SU-DHL-6 (cell line): ENCODE results near the gene KIF18B.

Experiments
- EZH2phosphoT487 ChIP-seq: fragments of 200-600 bp; sonication (generic), shearing (Covaris generic); conservative IDR thresholded peaks from 2 replicates; pipeline ENCODE4 v1.6.1; 2018; ENCODE audit warnings: mild to moderate bottlenecking, antibody characterized with exemption, low read length, moderate library complexity, mixed read lengths
- TF ChIP-seq, protein P1 (sequence below): fragments of 200-600 bp; sonication (generic); IDR thresholded peaks from one replicate; pipeline ENCODE4 v1.5.1; 2017; ENCODE audit warnings: antibody characterized with exemption, mild to moderate bottlenecking, low read length, moderate library complexity; ENCODE audit not compliant: insufficient read depth, poor library complexity, severe bottlenecking

DNA sequence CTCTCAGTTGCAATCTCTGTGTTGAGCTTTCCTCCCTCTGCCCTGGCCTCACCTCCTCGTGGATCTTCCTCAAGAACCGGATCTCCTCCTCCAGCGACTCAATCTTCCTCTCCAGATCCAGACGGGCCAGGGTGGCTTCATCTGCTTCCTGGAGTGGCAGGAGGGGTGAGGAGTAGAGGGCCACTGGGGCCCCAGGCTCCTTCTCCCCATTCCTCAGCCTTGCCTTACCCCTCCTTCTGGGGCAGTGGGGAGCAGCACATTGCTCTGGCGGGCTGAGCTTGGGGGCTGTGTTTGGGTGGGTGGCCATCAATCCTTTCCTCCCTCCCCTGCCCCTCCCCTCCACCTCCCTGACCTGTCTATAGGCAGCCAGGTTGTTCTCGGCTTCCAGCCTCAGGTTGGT, 33.9 kb downstream of the KIF18B start:
- TF ChIP-seq, protein P1, sequence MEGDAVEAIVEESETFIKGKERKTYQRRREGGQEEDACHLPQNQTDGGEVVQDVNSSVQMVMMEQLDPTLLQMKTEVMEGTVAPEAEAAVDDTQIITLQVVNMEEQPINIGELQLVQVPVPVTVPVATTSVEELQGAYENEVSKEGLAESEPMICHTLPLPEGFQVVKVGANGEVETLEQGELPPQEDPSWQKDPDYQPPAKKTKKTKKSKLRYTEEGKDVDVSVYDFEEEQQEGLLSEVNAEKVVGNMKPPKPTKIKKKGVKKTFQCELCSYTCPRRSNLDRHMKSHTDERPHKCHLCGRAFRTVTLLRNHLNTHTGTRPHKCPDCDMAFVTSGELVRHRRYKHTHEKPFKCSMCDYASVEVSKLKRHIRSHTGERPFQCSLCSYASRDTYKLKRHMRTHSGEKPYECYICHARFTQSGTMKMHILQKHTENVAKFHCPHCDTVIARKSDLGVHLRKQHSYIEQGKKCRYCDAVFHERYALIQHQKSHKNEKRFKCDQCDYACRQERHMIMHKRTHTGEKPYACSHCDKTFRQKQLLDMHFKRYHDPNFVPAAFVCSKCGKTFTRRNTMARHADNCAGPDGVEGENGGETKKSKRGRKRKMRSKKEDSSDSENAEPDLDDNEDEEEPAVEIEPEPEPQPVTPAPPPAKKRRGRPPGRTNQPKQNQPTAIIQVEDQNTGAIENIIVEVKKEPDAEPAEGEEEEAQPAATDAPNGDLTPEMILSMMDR, result no peak
- no peak for TF ChIP-seq EZH2phosphoT487
